HG03135 (cell line): ENCODE measurements around the gene CNRIP1.

Source experiments
- ATAC-seq: cut with Tn5 transposase; IDR thresholded peaks from one replicate; pipeline ENCODE4 v1.9.1; 2021; ENCODE audit warnings: mild to moderate bottlenecking, moderate library complexity; ENCODE audit not compliant: unreplicated experiment

CNRIP1 gene

DNA sequence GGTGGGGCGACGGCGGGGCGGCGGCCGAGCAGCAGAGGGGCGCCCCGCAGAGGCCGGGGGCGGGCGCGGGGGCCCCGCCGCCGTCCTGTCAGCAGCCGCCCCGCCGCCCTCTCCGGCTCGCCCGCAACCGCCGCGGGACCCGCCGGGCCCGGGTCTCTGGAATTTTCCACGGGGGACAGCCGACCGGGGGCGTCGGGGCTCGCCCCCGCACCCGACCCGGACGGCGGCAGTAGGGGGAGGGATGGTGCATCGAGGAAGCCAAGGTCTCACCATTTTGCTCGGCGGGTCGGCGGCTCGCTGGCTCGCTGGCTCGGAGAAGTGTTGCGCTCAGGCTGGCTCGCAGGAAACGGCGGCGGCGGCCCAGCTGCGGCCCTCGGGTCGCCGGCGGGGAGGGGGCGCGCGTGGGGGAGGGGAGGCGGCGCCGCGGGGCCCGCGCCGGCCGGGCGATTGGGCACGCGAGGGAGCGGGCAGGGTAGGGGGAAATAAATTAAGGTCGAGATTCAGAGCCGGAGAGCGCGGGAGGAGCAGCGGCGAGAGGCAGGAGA, 67.8 kb downstream of the CNRIP1 start:
- peak; percentile 9 for ATAC-seq

DNA sequence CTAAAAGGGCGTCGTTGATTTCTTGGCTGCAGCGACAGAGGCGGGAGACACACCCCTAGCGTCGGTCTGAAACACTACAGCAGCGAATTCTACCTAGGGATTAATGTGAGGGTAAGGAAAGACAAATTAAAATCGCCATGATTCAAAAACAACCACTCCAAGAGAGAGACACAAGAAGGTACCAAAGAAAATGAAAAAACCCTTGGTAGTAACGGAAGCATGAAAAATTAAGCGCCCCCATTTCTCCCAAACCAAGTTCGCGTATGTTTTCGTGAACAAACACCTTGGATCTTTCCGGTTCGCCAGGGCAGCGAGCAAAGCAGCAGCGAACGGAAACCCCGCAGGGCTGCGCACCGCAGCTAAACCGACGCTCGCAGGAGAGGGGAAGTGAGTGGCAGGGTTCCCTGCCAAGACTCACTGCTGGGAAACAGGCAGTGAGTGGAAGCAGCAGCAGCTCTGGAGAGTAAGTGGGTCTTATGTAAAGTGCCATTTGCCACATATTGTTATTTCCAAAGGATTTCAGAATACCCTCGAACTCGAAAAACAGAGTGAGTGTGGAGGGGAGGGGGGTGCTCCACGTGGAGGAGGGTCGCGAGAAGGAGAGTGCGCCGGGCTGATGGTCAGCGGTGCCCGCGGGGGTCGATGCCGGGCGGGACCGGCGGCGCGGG, 68.4 kb downstream of the CNRIP1 start:
- ATAC-seq = peak; percentile 56

DNA sequence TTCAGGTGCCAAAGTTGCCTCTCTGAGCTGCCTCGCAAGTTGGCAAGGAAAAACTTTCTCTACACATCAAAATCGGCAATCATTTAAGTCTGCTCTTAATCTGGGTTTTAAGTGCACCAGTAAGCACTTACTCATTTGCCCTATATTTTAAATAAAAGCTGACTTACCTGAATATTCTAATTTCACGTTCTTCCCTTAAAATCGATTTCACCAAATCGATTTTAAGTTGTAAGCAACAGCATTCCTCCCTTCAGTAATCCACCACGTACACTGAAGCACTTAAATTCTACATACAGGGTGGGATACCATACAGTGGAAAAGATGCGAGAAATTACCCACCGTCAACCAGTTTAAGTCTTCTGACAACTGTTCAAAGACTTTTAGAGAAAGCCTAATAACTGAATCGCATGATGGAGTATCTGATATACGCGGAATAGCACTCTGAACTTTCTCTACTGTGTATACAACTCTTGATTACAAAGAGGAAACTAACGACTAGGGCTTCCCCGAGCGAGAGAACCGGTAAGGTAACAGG, 69.0 kb downstream of the CNRIP1 start:
- no peak for ATAC-seq

DNA sequence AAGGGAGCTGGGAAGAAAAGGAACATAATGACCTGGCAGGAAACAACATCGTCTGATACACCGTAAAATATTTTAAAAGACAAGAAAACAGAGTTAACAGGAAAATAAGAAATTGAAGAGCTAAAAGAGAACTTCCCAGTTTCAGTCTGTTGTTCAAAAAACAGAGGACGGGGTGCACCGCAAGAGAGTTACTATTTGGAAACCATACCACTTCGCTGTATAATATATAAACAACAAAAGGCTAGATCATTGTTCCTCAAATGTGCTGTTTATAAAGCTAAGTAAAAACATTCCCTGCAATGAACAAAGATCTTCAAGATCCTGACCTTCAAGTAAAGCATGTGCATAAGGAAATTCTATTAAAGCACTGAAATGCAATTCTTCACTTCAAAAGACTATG, 69.6 kb downstream of the CNRIP1 start:
- ATAC-seq = no peak

DNA sequence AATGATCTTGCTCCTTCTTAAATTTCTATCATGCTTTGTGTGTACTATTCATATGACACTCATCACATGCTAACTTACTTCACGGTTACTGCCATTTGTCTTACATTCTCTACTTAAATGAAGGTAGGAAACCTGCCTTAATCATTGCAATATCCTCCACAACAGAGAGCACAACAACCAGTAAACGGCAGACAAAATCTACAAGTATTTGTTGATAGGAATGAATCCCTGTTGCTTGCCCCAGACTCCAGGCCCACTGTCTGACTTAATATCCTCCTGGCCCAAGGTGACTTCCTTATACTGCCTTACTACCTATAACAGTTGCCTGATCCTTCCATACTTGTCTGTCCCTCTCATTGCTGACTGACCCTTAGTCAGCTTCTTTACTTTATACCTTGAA, 70.9 kb downstream of the CNRIP1 start:
- no peak for ATAC-seq

DNA sequence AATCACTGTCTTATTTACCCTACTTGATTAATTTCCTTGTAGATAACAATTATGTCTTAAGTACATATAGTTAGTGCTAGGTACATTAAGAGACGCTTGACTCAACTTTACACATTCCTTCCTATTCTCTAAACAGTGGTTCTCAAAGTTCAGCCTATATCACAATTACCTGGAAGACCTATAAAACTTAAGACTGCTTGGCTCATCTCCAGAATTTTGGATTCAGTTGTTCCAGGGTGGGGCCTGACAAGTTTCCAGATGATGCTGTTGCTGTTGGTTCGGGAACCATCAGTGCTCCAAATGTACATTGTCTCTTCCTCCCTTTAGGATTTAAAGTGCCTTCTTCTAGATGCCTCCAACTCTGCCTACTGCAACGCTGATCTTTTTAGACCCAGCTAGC, 71.4 kb downstream of the CNRIP1 start:
- no peak for ATAC-seq

DNA sequence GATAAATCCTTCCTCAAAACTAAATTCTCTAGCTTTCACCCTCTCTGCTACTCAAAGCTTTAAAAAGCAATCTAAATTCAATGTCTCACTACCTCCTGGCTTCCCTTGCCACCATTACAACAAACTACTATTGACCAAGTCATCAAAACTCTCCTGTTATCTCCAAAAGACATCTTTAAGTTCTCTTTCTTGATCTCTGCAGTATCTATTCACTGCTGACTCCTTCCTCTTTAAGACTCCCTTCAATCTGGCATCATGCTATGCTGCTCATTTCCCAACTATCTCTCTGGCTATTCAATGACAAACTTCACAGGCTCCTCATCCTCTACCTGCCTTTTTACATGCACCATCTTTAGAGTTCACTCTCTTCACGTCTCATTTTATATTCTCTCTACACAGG, 73.4 kb downstream of the CNRIP1 start:
- ATAC-seq = no peak

DNA sequence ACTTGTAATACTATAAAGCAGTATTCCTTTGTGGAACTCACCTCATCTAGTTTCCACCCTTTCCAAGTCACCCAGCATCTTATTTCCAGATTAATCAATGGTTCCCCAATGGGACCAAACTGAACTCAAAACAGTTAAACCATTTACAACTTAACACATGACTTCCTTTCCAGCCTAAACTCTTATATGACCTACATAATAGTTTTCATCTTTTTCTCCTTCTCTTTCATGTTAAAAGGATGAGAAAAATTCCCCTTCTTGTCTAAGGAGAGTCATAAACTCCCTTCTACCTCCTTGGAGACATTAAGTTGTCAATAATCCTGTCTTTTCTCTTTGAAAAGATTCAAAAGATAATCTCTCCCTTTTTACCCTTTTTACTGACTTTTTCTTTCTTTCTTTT, 74.1 kb downstream of the CNRIP1 start:
- ATAC-seq = no peak

DNA sequence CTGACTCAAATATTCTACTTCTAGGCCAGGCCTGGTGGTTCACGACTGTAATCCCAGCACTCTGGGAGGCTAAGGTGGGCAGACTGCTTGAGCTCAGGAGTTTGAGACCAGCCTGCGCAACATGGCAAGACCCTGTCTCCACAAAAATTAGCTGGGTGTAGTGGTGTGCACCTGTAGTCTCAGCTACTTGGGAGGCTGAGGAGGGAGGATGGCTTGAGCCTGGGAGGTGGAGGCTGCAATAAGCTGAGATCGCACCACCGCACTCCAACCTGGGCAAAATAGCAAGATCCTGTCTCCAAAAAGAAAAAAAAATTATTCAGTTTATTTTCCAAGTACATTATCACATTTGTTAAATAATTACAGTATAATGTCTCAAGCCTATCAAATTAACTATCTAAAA, 74.7 kb downstream of the CNRIP1 start:
- ATAC-seq = no peak

DNA sequence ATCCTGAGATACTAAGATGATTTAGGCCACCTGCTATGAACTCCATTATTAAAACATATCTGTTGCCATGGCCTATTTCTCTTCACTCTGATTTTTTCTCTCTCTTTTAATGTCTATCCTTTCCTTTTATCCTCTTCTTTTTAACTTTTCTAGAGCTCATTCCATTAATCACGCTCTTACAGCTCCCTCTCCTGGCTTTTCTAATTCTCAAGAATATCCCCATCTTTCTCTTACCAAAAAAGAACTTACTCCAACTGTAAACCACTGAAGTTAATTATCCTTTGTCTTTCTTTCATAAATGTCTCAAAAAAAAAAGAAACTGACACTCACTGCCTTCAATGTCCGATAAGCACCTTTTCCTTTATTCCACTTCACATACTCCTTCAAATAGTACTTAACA, 75.3 kb downstream of the CNRIP1 start:
- ATAC-seq = no peak
